ENCODE results near the gene KDM1B.

DNA sequence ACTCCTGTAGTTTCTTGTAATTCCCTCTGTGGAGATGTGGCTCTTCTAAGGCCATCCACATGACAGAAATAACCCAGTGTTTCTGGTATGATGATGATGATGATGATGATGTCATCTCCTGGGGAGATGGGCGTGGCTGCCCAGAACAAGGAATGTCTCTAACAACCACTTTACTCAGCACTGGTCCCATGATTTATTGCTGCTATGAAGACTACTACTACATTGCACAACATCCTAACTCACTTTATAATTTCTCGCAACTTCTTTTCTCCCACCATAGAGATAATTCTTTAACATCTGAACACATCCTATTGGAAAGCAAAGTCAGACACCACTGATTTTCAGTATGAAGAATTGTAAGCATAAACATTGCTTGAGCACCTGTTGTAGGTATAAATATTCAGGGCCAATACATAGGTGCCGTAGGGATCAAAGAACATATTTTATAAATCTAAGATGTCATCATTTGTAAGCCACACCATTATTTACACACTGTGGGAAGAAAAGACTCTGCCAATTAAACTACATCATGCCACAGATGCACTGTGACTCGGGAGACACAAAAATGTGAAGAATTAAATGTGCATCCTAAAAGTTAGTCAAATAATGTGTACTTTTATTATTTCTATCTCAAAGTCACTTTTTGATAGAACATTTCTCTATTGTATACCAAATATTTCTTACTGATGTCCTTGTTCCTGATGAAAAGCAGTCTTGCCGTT is 6.8 kb upstream of the KDM1B start:
- TF ChIP-seq, protein P1, sequence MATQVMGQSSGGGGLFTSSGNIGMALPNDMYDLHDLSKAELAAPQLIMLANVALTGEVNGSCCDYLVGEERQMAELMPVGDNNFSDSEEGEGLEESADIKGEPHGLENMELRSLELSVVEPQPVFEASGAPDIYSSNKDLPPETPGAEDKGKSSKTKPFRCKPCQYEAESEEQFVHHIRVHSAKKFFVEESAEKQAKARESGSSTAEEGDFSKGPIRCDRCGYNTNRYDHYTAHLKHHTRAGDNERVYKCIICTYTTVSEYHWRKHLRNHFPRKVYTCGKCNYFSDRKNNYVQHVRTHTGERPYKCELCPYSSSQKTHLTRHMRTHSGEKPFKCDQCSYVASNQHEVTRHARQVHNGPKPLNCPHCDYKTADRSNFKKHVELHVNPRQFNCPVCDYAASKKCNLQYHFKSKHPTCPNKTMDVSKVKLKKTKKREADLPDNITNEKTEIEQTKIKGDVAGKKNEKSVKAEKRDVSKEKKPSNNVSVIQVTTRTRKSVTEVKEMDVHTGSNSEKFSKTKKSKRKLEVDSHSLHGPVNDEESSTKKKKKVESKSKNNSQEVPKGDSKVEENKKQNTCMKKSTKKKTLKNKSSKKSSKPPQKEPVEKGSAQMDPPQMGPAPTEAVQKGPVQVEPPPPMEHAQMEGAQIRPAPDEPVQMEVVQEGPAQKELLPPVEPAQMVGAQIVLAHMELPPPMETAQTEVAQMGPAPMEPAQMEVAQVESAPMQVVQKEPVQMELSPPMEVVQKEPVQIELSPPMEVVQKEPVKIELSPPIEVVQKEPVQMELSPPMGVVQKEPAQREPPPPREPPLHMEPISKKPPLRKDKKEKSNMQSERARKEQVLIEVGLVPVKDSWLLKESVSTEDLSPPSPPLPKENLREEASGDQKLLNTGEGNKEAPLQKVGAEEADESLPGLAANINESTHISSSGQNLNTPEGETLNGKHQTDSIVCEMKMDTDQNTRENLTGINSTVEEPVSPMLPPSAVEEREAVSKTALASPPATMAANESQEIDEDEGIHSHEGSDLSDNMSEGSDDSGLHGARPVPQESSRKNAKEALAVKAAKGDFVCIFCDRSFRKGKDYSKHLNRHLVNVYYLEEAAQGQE (IDR thresholded peaks at IDR 0.05; ENCODE audit: low read depth), result no peak
- TF ChIP-seq NFIC (IDR thresholded peaks at IDR 0.05) (no peak), CEBPB (IDR thresholded peaks at IDR 0.05) (peak; percentile 88), TAF1 (IDR thresholded peaks at IDR 0.05; ENCODE audit: low read depth) (no peak), YY1 (IDR thresholded peaks at IDR 0.05; ENCODE audit: low read depth) (no peak), TCF12 (IDR thresholded peaks at IDR 0.05; ENCODE audit: low read depth) (no peak), ZBTB7A (IDR thresholded peaks at IDR 0.05; ENCODE audit: low read depth) (no peak)
- TF ChIP-seq, protein P2, sequence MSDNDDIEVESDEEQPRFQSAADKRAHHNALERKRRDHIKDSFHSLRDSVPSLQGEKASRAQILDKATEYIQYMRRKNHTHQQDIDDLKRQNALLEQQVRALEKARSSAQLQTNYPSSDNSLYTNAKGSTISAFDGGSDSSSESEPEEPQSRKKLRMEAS (IDR thresholded peaks at IDR 0.05), result no peak
